Measurements from ENCODE around the gene RHBDL2. TPM values are rescaled to one million over a fixed set of nuclear protein-coding genes. Genes with fewer than 3 reads are reported as not detected.

Gene RHBDL2
- total RNA-seq, 1 experiment from 2014 or later, result not detected

- ChIA-PET POLR2A (no interaction called here), RAD21 (ENCODE audit: low non-redundant PET in 1 of 2, low total read pairs in 2 of 2, uncharacterized antibody in 2 of 2, unreplicated experiment in 2 of 2) (no interaction called here), CTCF (no interaction called here)
- no peak for TF ChIP-seq MAX (IDR thresholded peaks at IDR 0.05)
- no peak for TF ChIP-seq CEBPB (IDR thresholded peaks at IDR 0.05; ENCODE audit: low read depth)
- TF ChIP-seq CTCF (IDR thresholded peaks at IDR 0.05 in 2 of 3, conservative IDR thresholded peaks at IDR 0.05 in 1 of 3; ENCODE audit: borderline replicate concordance in 1 of 3, insufficient read depth in 1 of 3, low read depth in 2 of 3, low read length in 2 of 3), result no peak
- no peak for TF ChIP-seq RAD21 (IDR thresholded peaks at IDR 0.05; ENCODE audit: low read depth)
- no peak for TF ChIP-seq JUND (IDR thresholded peaks at IDR 0.05)
- no peak for TF ChIP-seq EZH2 (IDR thresholded peaks at IDR 0.05)
- no peak for TF ChIP-seq SRF (IDR thresholded peaks at IDR 0.05; ENCODE audit: low read depth)
- no peak for TF ChIP-seq FOSL1 (IDR thresholded peaks at IDR 0.05; ENCODE audit: low read depth)
- TF ChIP-seq REST (IDR thresholded peaks at IDR 0.05; ENCODE audit: low read depth), result no peak
- no peak for TF ChIP-seq SIN3A (IDR thresholded peaks at IDR 0.05; ENCODE audit: low read depth)
- no peak for TF ChIP-seq CBX3 (IDR thresholded peaks at IDR 0.05; ENCODE audit: low read depth)
- no peak for TF ChIP-seq YY1 (IDR thresholded peaks at IDR 0.05; ENCODE audit: extremely low read depth, insufficient replicate concordance, low read depth, low read length)
- TF ChIP-seq TCF7L2 (IDR thresholded peaks at IDR 0.05; ENCODE audit: borderline replicate concordance, extremely low read depth, insufficient read depth, insufficient read length), result no peak
- no peak for TF ChIP-seq POLR2A (IDR thresholded peaks at IDR 0.05; ENCODE audit: borderline replicate concordance, extremely low read depth, insufficient read depth, insufficient read length)
- TF ChIP-seq ELF1 (IDR thresholded peaks at IDR 0.05; ENCODE audit: borderline replicate concordance, low read depth), result no peak
- TF ChIP-seq ZBTB33 (IDR thresholded peaks at IDR 0.05; ENCODE audit: extremely low read depth, insufficient replicate concordance, low read length), result no peak
- TF ChIP-seq ZNF274 (IDR thresholded peaks at IDR 0.05; ENCODE audit: low read depth, low read length), result no peak
- TF ChIP-seq EGR1 (IDR thresholded peaks at IDR 0.05; ENCODE audit: low read depth), result no peak
- TF ChIP-seq ZFX (IDR thresholded peaks at IDR 0.05), result no peak
- Histone ChIP-seq H3K4me1 (ENCODE audit: control insufficient read depth in 1 of 2, insufficient read depth in 2 of 2, low read length in 2 of 2) (no peaks in the 10 kb centered on the region), H3K79me2 (ENCODE audit: insufficient read depth, low read length) (no peaks in the 10 kb centered on the region), H3K27me3 (ENCODE audit: insufficient read depth, low read length) (no peaks in the 10 kb centered on the region), H3K9me2 (ENCODE audit: insufficient read depth) (no peaks in the 10 kb centered on the region), H3K36me3 (ENCODE audit: control insufficient read depth in 1 of 2, insufficient read depth in 2 of 2, low read length in 2 of 2) (no peaks in the 10 kb centered on the region), H3K4me2 (ENCODE audit: low read length) (no peak overlapping the region), H3K4me3 (replicated peaks in 1 of 2; ENCODE audit: low read depth in 1 of 2, low read length in 2 of 2) (no peak overlapping the region), H3K9me3 (ENCODE audit: control insufficient read depth in 1 of 2, insufficient read depth in 1 of 2, low read depth in 1 of 2, low read length in 2 of 2) (no peaks in the 10 kb centered on the region), H3K9ac (ENCODE audit: low read length) (no peak overlapping the region), H3K27ac (ENCODE audit: low read depth, low read length) (no peak overlapping the region), H2AFZ (ENCODE audit: low read depth, low read length, poor library complexity, severe bottlenecking) (no peak overlapping the region), H4K20me1 (ENCODE audit: insufficient read depth) (no peaks in the 10 kb centered on the region)
- intact Hi-C loops (cut with micrococcal nuclease), result no loop called here
- no peak for ATAC-seq
- no TSS peak for BruUV-seq (replicated peaks)
- no peak for DNase-seq (ENCODE audit: low read depth, low spot score)
Measured at GRCh38 chr1:38917337-38917736, 24.3 kb downstream of the RHBDL2 start.
